ENCODE data around the gene VAMP2. TPM values are rescaled to one million over a fixed set of nuclear protein-coding genes. Genes with fewer than 3 reads are reported as not detected.

VAMP2 gene
- total and polyA plus RNA-seq, 2 of the 4 experiments (the other 2 are of a cell fraction) = 2.3 to 33.3 TPM

DNA sequence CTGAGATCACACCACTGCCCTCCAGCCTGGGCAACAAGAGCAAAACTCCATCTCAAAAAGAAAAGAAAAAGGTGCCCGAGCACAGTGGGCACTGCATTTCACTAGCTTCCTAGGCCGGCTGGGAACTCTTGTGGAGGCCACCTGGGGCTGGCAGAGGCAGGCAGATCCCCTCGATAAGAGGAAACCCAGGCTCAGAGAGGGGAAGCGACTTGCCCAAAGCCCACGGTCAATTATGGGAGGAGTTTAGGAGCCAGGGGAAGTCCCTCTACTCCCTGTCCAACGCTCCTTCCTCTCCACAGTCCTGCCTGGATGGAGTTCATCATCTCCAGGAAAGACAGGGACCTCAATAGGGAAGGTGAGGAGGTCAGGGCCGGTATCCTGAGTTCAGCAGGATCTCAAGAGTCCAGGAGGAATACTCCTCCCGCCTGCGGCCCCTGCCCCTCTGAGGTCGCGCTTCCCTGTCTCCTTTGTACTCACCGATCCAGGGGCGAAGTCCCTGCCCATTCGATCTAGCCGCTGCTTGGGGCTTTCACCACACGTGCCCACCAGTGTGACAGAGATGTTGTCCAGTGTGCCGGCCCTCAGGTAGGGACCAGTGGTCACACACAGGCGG lies 45.3 kb downstream of the VAMP2 start:
- WGBS, 2 experiments (ENCODE audit: extremely low coverage in 2 of 2, insufficient read length in 1 of 2) = 8% methylated on average over 7 of the region's 18 CpGs; no CpG with 5 or more reads in 1 of the 2 experiments
- BruUV-seq (replicated peaks) = no TSS peak

More for the DNA sequence above, 45.3 kb downstream of the VAMP2 start:
- no peak overlapping the region for H4K91ac ChIP-seq (ENCODE audit: insufficient read depth, low read depth, low read length)
- H3K27me3 ChIP-seq (ENCODE audit: control insufficient read depth, insufficient read depth, low read length) = peaks cover 37% of the 10 kb centered on the region
- H3K4me2 ChIP-seq (ENCODE audit: low read depth, low read length) = peak overlapping the region; percentile 90
- no peak overlapping the region for H4K8ac ChIP-seq (ENCODE audit: low read depth in 2 of 2, low read length in 2 of 2)
- peak overlapping the region; percentile 33 for H2AK9ac ChIP-seq (replicated peaks; ENCODE audit: low read depth, low read length, poor library complexity)
- intact Hi-C loops (cut with micrococcal nuclease) = no loop called here
- H3K79me1 ChIP-seq (ENCODE audit: low read depth in 1 of 2, low read length in 2 of 2) = no peaks in the 10 kb centered on the region
- no peak for ATAC-seq (ENCODE audit: low read depth)
- CTCF ChIA-PET = interaction anchor here (0.6 to 3.7 kb wide), 3 partner anchors 24 to 56 kb away, joined by 4 to 25 read pairs (median 9); no protein-coding TSS in a partner anchor
- peak overlapping the region; percentile 43 for H3K23ac ChIP-seq (ENCODE audit: low read depth, low read length)
- dilution Hi-C loops (cut with HindIII; ENCODE audit: low sequenced_read_pairs, unreplicated experiment) = loop anchor here (25.0 kb wide), 1 partner anchor 120 kb away; the partner anchor contains the start of genes CTC1 and PFAS
- in situ Hi-C loops (cut with MboI; ENCODE audit: low sequenced_read_pairs) = loop anchor here (5.0 kb wide), 1 partner anchor 45 kb away; no protein-coding TSS in a partner anchor
- no peak overlapping the region for H3K18ac ChIP-seq (ENCODE audit: low read depth, low read length)
- no peak overlapping the region for H3K56ac ChIP-seq (ENCODE audit: extremely low read depth, insufficient read depth, low read length)
- H4K20me1 ChIP-seq (ENCODE audit: insufficient read depth, low read length) = peaks cover 24% of the 10 kb centered on the region
- POLR2A ChIA-PET (ENCODE audit: unreplicated experiment) = no interaction called here
- no peak overlapping the region for H2BK5ac ChIP-seq (ENCODE audit: low read depth, low read length, poor library complexity, severe bottlenecking)
- H3K9me3 ChIP-seq (ENCODE audit: control insufficient read depth, insufficient read depth, low read length) = no peaks in the 10 kb centered on the region
- no peak for DNase-seq
- H3K4me3 ChIP-seq (ENCODE audit: insufficient read depth, low read depth, low read length) = peak overlapping the region; percentile 60
- H3K9ac ChIP-seq (ENCODE audit: low read depth, low read length) = no peak overlapping the region
- no peaks in the 10 kb centered on the region for H3K36me3 ChIP-seq (ENCODE audit: control insufficient read depth, insufficient read depth, low read length)
- H3K27ac ChIP-seq (ENCODE audit: insufficient read depth, low read length) = no peak overlapping the region
- H2AFZ ChIP-seq (replicated peaks; ENCODE audit: low read length, poor library complexity) = peak overlapping the region; percentile 88
- 0 out of 2 replicates have a peak overlapping the region, but pooled peaks have one; percentile 15 for H3K14ac ChIP-seq (replicated peaks; ENCODE audit: low read depth, low read length)
- H2BK15ac ChIP-seq (ENCODE audit: low read depth, low read length) = no peak overlapping the region
- no peak overlapping the region for H2BK20ac ChIP-seq (ENCODE audit: low read depth, low read length)
- peaks cover 2% of the 10 kb centered on the region; the same call in 1 of the 2 replicates for H3K9me1 ChIP-seq (ENCODE audit: insufficient read depth, low read length)
- no peak overlapping the region for H2BK120ac ChIP-seq (ENCODE audit: low read depth, low read length)
- TF ChIP-seq, protein P1, sequence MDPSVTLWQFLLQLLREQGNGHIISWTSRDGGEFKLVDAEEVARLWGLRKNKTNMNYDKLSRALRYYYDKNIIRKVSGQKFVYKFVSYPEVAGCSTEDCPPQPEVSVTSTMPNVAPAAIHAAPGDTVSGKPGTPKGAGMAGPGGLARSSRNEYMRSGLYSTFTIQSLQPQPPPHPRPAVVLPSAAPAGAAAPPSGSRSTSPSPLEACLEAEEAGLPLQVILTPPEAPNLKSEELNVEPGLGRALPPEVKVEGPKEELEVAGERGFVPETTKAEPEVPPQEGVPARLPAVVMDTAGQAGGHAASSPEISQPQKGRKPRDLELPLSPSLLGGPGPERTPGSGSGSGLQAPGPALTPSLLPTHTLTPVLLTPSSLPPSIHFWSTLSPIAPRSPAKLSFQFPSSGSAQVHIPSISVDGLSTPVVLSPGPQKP (IDR thresholded peaks at IDR 0.05; ENCODE audit: borderline replicate concordance, low read depth, low read length) = no peak
- TF ChIP-seq FOS (IDR thresholded peaks at IDR 0.05; ENCODE audit: low read depth, low read length) = no peak
- no peak for TF ChIP-seq MAZ (IDR thresholded peaks at IDR 0.05; ENCODE audit: borderline replicate concordance, low read depth, low read length)
- TF ChIP-seq CEBPB (IDR thresholded peaks at IDR 0.05; ENCODE audit: low read depth, low read length) = no peak
- TF ChIP-seq POLR2A (IDR thresholded peaks at IDR 0.05; ENCODE audit: low read depth, low read length) = no peak
- TF ChIP-seq SMC3 (IDR thresholded peaks at IDR 0.05; ENCODE audit: low read depth, low read length) = no peak
- TF ChIP-seq, protein P2, sequence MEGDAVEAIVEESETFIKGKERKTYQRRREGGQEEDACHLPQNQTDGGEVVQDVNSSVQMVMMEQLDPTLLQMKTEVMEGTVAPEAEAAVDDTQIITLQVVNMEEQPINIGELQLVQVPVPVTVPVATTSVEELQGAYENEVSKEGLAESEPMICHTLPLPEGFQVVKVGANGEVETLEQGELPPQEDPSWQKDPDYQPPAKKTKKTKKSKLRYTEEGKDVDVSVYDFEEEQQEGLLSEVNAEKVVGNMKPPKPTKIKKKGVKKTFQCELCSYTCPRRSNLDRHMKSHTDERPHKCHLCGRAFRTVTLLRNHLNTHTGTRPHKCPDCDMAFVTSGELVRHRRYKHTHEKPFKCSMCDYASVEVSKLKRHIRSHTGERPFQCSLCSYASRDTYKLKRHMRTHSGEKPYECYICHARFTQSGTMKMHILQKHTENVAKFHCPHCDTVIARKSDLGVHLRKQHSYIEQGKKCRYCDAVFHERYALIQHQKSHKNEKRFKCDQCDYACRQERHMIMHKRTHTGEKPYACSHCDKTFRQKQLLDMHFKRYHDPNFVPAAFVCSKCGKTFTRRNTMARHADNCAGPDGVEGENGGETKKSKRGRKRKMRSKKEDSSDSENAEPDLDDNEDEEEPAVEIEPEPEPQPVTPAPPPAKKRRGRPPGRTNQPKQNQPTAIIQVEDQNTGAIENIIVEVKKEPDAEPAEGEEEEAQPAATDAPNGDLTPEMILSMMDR (conservative IDR thresholded peaks at IDR 0.05; ENCODE audit: low read depth, low read length) = no peak
- TF ChIP-seq RFX5 (IDR thresholded peaks at IDR 0.05; ENCODE audit: low read depth, low read length) = no peak
- H3K4me1 ChIP-seq (ENCODE audit: control insufficient read depth, insufficient read depth, low read length) = peaks cover 6% of the 10 kb centered on the region; the same call in 1 of the 2 replicates
- H3K4ac ChIP-seq (ENCODE audit: low read depth, low read length) = 0 out of 2 replicates have a peak overlapping the region, but pooled peaks have one; percentile 13
- H2AK5ac ChIP-seq (ENCODE audit: low read depth, low read length) = no peak overlapping the region
- H4K5ac ChIP-seq (ENCODE audit: low read depth, low read length) = no peak overlapping the region
